Measurements from ENCODE around the gene MBD2.

Gene MBD2

GRCh38 chr18:54117853-54118773 is 106.4 kb downstream of the MBD2 start:
- no peak overlapping the region for H3K27ac ChIP-seq

GRCh38 chr18:54116541-54117257 is 107.8 kb downstream of the MBD2 start:
- no peak overlapping the region for H3K27ac ChIP-seq
- TF ChIP-seq CTCF (conservative IDR thresholded peaks at IDR 0.05) (no peak), ZFX (IDR thresholded peaks at IDR 0.05) (no peak)

More at GRCh38 chr18:54117853-54118773, 106.4 kb downstream of the MBD2 start:
- no peak for TF ChIP-seq ZFX (IDR thresholded peaks at IDR 0.05)
- TF ChIP-seq CTCF (conservative IDR thresholded peaks at IDR 0.05): no peak

- TF ChIP-seq CTCF (conservative IDR thresholded peaks at IDR 0.05): no peak
- no peak for TF ChIP-seq ZFX (IDR thresholded peaks at IDR 0.05)
- H3K27ac ChIP-seq: no peak overlapping the region
These were observed 112.1 kb downstream of the MBD2 start for GRCh38 chr18:54112356-54112755.

- TF ChIP-seq CTCF (conservative IDR thresholded peaks at IDR 0.05): no peak
- TF ChIP-seq ZFX (IDR thresholded peaks at IDR 0.05): no peak
- no peak overlapping the region for H3K27ac ChIP-seq
These were observed 115.3 kb downstream of the MBD2 start for GRCh38 chr18:54109131-54109683.

- H3K27ac ChIP-seq: no peak overlapping the region
- TF ChIP-seq ZFX (IDR thresholded peaks at IDR 0.05) (no peak), CTCF (conservative IDR thresholded peaks at IDR 0.05) (no peak)
These were observed 122.3 kb downstream of the MBD2 start for GRCh38 chr18:54102123-54102522.
